GM23248 (cell line): ENCODE data around the gene HSPH1.

Experiments used
- EZH2 ChIP-seq: fragments of 200-600 bp; sonication (generic); IDR thresholded peaks from 2 replicates; pipeline ENCODE4 v1.6.1; 2018; ENCODE audit warnings: antibody characterized with exemption, mild to moderate bottlenecking; ENCODE audit not compliant: insufficient read depth, poor library complexity, severe bottlenecking
- EZH2phosphoT487 ChIP-seq: fragments of 200-600 bp; sonication (generic); IDR thresholded peaks from 2 replicates; pipeline ENCODE4 v1.6.1; 2018; ENCODE audit warnings: antibody characterized with exemption, moderate library complexity, mild to moderate bottlenecking, low read depth; ENCODE audit not compliant: insufficient read depth

DNA sequence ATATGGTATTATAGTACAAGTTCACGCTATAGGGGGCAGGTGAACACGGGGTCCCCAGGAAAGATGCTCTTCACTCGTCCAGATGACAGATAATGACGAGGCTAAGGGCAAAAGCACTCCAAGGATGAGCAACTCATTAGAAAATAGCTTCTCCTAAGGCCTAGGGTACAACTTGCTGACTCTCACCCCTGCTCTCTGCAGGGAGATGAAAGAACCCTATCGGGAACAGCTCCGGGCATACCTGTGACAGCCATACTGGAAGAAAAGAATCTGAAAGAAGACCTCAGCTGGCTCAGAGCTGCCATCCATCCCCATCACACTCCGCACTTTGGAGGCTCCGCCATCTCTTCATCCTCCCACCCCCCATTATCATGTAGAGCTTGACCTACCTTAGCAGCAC is 17.5 kb upstream of the HSPH1 start:
- no peak for TF ChIP-seq EZH2
- TF ChIP-seq EZH2phosphoT487 = no peak
